Natural killer cell (primary cell): ENCODE data around the gene RPS8. TPM values are rescaled to one million over a fixed set of nuclear protein-coding genes. Genes with fewer than 3 reads are reported as not detected.
"Not testable (repeated sequence)": the region's sequence is repeated elsewhere in the genome, so short reads cannot be mapped to it uniquely, and the experiment has no call there.

Experiments used
- ATAC-seq, 3 donors: fragments of 150-1000 bp in 2 of 3; fragments of 200-7000 bp in 1 of 3; cut with Tn5 transposase; 1 replicate in 1 of 3; 2 replicates in 2 of 3; pipeline ENCODE4 v1.10.0; 2021; ENCODE audit warnings: mild to moderate bottlenecking in 2 of 3, moderate library complexity in 2 of 3
- DNase-seq, 2 donors: peaks; one replicate each; pipeline versions ENCODE4 v3.0.0 to v3.0.0-alpha.2; 2013 to 2021; ENCODE audit warnings: mixed read lengths in 1 of 2
- H3K27ac ChIP-seq: one replicate; pipeline ENCODE4 v1.5.1; 2013; ENCODE audit warnings: mild to moderate bottlenecking, low read length
- H3K27me3 ChIP-seq: one replicate; pipeline ENCODE4 v1.6.1; 2013; ENCODE audit warnings: low read length; ENCODE audit not compliant: control insufficient read depth, insufficient read depth
- H3K36me3 ChIP-seq: one replicate; pipeline ENCODE4 v1.6.1; 2013; ENCODE audit warnings: low read length; ENCODE audit not compliant: control insufficient read depth, insufficient read depth
- H3K4me1 ChIP-seq: one replicate; pipeline ENCODE4 v1.6.1; 2013; ENCODE audit warnings: low read length; ENCODE audit not compliant: control insufficient read depth, insufficient read depth
- H3K4me3 ChIP-seq: one replicate; pipeline ENCODE4 v1.5.1; 2013; ENCODE audit warnings: low read length
- H3K9me3 ChIP-seq: one replicate; pipeline ENCODE4 v1.6.1; 2013; ENCODE audit warnings: low read length; ENCODE audit not compliant: control insufficient read depth, insufficient read depth
- H3K27ac Mint-ChIP-seq, 2 donors: one replicate each; pipeline ENCODE4 v1.8.0; 2022; ENCODE audit warnings: mild to moderate bottlenecking in 2 of 2, mixed read lengths in 2 of 2, moderate library complexity in 1 of 2
- H3K27me3 Mint-ChIP-seq, 2 donors: one replicate each; pipeline ENCODE4 v1.8.0; 2022; ENCODE audit warnings: low read depth in 2 of 2, mixed read lengths in 2 of 2
- H3K36me3 Mint-ChIP-seq: one replicate; pipeline ENCODE4 v1.8.0; 2022; ENCODE audit warnings: mixed read lengths
- H3K4me1 Mint-ChIP-seq, 2 donors: one replicate each; pipeline ENCODE4 v1.8.0; 2022; ENCODE audit warnings: mixed read lengths in 2 of 2
- H3K4me3 Mint-ChIP-seq: one replicate; pipeline ENCODE4 v1.8.0; 2022; ENCODE audit warnings: mild to moderate bottlenecking, moderate library complexity, mixed read lengths
- H3K9me3 Mint-ChIP-seq, 2 donors: one replicate each; pipeline ENCODE4 v1.8.0; 2022; ENCODE audit warnings: mixed read lengths in 2 of 2
- CTCF ChIP-seq: fragments of 200-600 bp; IDR thresholded peaks from one replicate; pipeline ENCODE4 v1.8.0; 2022; ENCODE audit warnings: antibody characterized with exemption
- WGBS: methylation state at CpG from one replicate; pipeline ENCODE4 v1.1.7; 2013; ENCODE audit warnings: missing lambda C conversion rate; ENCODE audit not compliant: insufficient coverage; 5-methylcytosine and 5-hydroxymethylcytosine counted together
- intact Hi-C: fragments of 100-400 bp; cut with micrococcal nuclease; formaldehyde crosslinking; loops from one replicate; pipeline ENCODE4 v1.14.2; 2022
- total RNA-seq, 4 donors: library from RNA; stranded (reverse); fragments of 120-200 nt in 1 of 4; gene quantifications; one replicate each; pipeline versions ENCODE4 v1.2.3 to v1.2.4, GENCODE V29; 2013 to 2022

The RPS8 gene
- total RNA-seq, 3 donors from 2014 or later (not counting 1 experiment from before 2014, with no cell fraction given): 848 to 1,092 (median 1,009) TPM

GRCh38 chr1:44812822-44813543 is 37.6 kb downstream of the RPS8 start:
- DNase-seq: no peak
- H3K4me3 ChIP-seq: peak overlapping the region; percentile 61
- no peaks in the 10 kb centered on the region for H3K9me3 Mint-ChIP-seq
- no peaks in the 10 kb centered on the region for H3K36me3 ChIP-seq
- no peaks in the 10 kb centered on the region for H3K9me3 ChIP-seq
- WGBS: 83% methylated on average over 48 of the region's 48 CpGs
- H3K27me3 Mint-ChIP-seq: no peaks in the 10 kb centered on the region
- peak overlapping the region; percentile 40 for H3K4me3 Mint-ChIP-seq
- peak overlapping the region; percentile 84 for H3K27ac ChIP-seq
- no peak for TF ChIP-seq CTCF
- ATAC-seq: no peak
- no peaks in the 10 kb centered on the region for H3K36me3 Mint-ChIP-seq
- H3K27me3 ChIP-seq: no peaks in the 10 kb centered on the region
- peaks cover 34 to 42% of the 10 kb centered on the region in 2 donors for H3K4me1 Mint-ChIP-seq
- intact Hi-C loops: no loop called here
- H3K4me1 ChIP-seq: peaks cover 51% of the 10 kb centered on the region
- peak overlapping the region in 1 of 2 donors; percentile 87 for H3K27ac Mint-ChIP-seq

- intact Hi-C loops: not testable (repeated sequence)
These were observed 40.6 kb downstream of the RPS8 start for GRCh38 chr1:44815926-44816325.

GRCh38 chr1:44817307-44817706 is 42.0 kb downstream of the RPS8 start:
- ATAC-seq (no peak), DNase-seq (no peak)
- no peaks in the 10 kb centered on the region for H3K9me3 ChIP-seq
- H3K27me3 ChIP-seq: no peaks in the 10 kb centered on the region
- TF ChIP-seq CTCF: no peak
- peaks cover 42 to 54% of the 10 kb centered on the region in 2 donors for H3K4me1 Mint-ChIP-seq
- H3K4me1 ChIP-seq: peaks cover 46% of the 10 kb centered on the region
- peak overlapping the region; percentile 99 to 100 for H3K27ac Mint-ChIP-seq
- no peak overlapping the region for H3K4me3 ChIP-seq
- intact Hi-C loops: no loop called here
- H3K36me3 Mint-ChIP-seq: no peaks in the 10 kb centered on the region
- H3K4me3 Mint-ChIP-seq: peak overlapping the region; percentile 73
- no peaks in the 10 kb centered on the region for H3K36me3 ChIP-seq
- H3K27ac ChIP-seq: no peak overlapping the region
- H3K9me3 Mint-ChIP-seq: no peaks in the 10 kb centered on the region
- 97% methylated on average over 2 of the region's 2 CpGs for WGBS
- no peaks in the 10 kb centered on the region for H3K27me3 Mint-ChIP-seq

More at GRCh38 chr1:44815926-44816325, 40.6 kb downstream of the RPS8 start:
- not testable (repeated sequence) for H3K27me3 Mint-ChIP-seq, H3K36me3 Mint-ChIP-seq, H3K36me3 ChIP-seq, DNase-seq, H3K27ac ChIP-seq, ATAC-seq, H3K4me3 ChIP-seq, H3K27me3 ChIP-seq, H3K4me3 Mint-ChIP-seq, H3K27ac Mint-ChIP-seq, H3K9me3 ChIP-seq, H3K9me3 Mint-ChIP-seq
- over 99% methylated on average over 9 of the region's 9 CpGs for WGBS
- peaks cover 47% of the 10 kb centered on the region for H3K4me1 ChIP-seq
- H3K4me1 Mint-ChIP-seq: peaks cover 47% of the 10 kb centered on the region in 2 donors

GRCh38 chr1:44817771-44818495 is 42.6 kb downstream of the RPS8 start:
- Histone ChIP-seq H3K4me1 (peaks cover 46% of the 10 kb centered on the region), H3K9me3 (no peaks in the 10 kb centered on the region), H3K27ac (no peak overlapping the region), H3K27me3 (no peaks in the 10 kb centered on the region), H3K4me3 (no peak overlapping the region), H3K36me3 (no peaks in the 10 kb centered on the region)
- Mint-ChIP-seq H3K36me3 (no peaks in the 10 kb centered on the region), H3K27me3 (no peaks in the 10 kb centered on the region), H3K27ac (peak overlapping the region; percentile 99 to 100), H3K4me3 (peak overlapping the region; percentile 94), H3K4me1 (peaks cover 42 to 54% of the 10 kb centered on the region in 2 donors), H3K9me3 (no peaks in the 10 kb centered on the region)
- TF ChIP-seq CTCF: no peak
- DNase-seq: peak in 1 of 2 donors; percentile 12
- no peak for ATAC-seq
- WGBS: 98% methylated on average over 11 of the region's 11 CpGs
- intact Hi-C loops: loop anchor here (2.0 kb wide), 2 partner anchors 17 to 87 kb away; partner anchors contain the start of genes PLK3 and RNU5D-1
